Esophagus (tissue), 2 donors: ENCODE results near the gene UQCR10. TPM values are rescaled to one million over a fixed set of nuclear protein-coding genes. Genes with fewer than 3 reads are reported as not detected.

Experiments
- H3K27ac ChIP-seq, 2 donors: one replicate each; pipeline ENCODE4 v1.5.1; 2013; ENCODE audit warnings: low read depth in 2 of 2, mild to moderate bottlenecking in 2 of 2, inconsistent platforms in 1 of 2, low read length in 1 of 2, moderate library complexity in 1 of 2
- H3K27me3 ChIP-seq, 2 donors: one replicate each; pipeline ENCODE4 v1.6.1; 2013; ENCODE audit warnings: low read length in 2 of 2, control low read depth in 1 of 2, mild to moderate bottlenecking in 1 of 2; ENCODE audit not compliant: insufficient read depth in 2 of 2, control insufficient read depth in 1 of 2
- H3K36me3 ChIP-seq, 2 donors: one replicate each; pipeline ENCODE4 v1.6.1; 2013; ENCODE audit warnings: low read length in 1 of 2; ENCODE audit not compliant: control insufficient read depth in 2 of 2, insufficient read depth in 2 of 2
- H3K4me1 ChIP-seq, 2 donors: one replicate each; pipeline ENCODE4 v1.6.1; 2013; ENCODE audit warnings: low read length in 1 of 2; ENCODE audit not compliant: control insufficient read depth in 2 of 2, insufficient read depth in 2 of 2
- H3K4me3 ChIP-seq, 2 donors: one replicate each; pipeline ENCODE4 v1.5.1; 2013; ENCODE audit warnings: low read length in 2 of 2, mild to moderate bottlenecking in 2 of 2, low read depth in 1 of 2, moderate library complexity in 1 of 2
- H3K9me3 ChIP-seq, 2 donors: one replicate each; pipeline ENCODE4 v1.6.1; 2013; ENCODE audit warnings: mild to moderate bottlenecking in 2 of 2, low read depth in 1 of 2, low read length in 1 of 2, moderate library complexity in 1 of 2; ENCODE audit not compliant: control insufficient read depth in 2 of 2, insufficient read depth in 1 of 2
- WGBS, 2 donors: extraction: QIAGEN DNeasy Blood & Tissue Kit; methylation state at CpG; one replicate each; pipeline ENCODE4 v1.1.7; 2013; 5-methylcytosine and 5-hydroxymethylcytosine counted together
- polyA plus RNA-seq, 2 donors: library from polyadenylated mRNA; stranded (reverse); fragments of 200-250 nt; gene quantifications; one replicate each; pipeline ENCODE4 v1.2.3, GENCODE V29; 2013
- donor health status: healthy with polysubstance abuse.
- donor health status: Bipolar disorder and iron deficiency.

UQCR10 gene
- polyA plus RNA-seq, 2 donors: 171 to 204 TPM

- Histone ChIP-seq H3K27me3 (no peaks in the 10 kb centered on the region), H3K27ac (peak overlapping the region in 1 of 2 donors; percentile 67), H3K4me1 (peaks cover 10 to 21% of the 10 kb centered on the region in 2 donors), H3K9me3 (no peaks in the 10 kb centered on the region), H3K36me3 (peaks cover 15 to 53% of the 10 kb centered on the region in 2 donors), H3K4me3 (no peak overlapping the region)
- 83 to 88% methylated on average over 8 of the region's 8 CpGs for WGBS, 2 donors
Measured at GRCh38 chr22:29801796-29802195, 34.6 kb downstream of the UQCR10 start.

GRCh38 chr22:29803190-29803589, 36.0 kb downstream of the UQCR10 start:
- H3K27ac ChIP-seq: no peak overlapping the region
- peaks cover 15 to 53% of the 10 kb centered on the region in 2 donors for H3K36me3 ChIP-seq
- H3K4me3 ChIP-seq: no peak overlapping the region
- H3K4me1 ChIP-seq: peaks cover 6 to 17% of the 10 kb centered on the region in 2 donors
- H3K9me3 ChIP-seq: no peaks in the 10 kb centered on the region
- WGBS, 2 donors: 97 to 98% methylated on average over 2 of the region's 2 CpGs
- no peaks in the 10 kb centered on the region for H3K27me3 ChIP-seq

DNA sequence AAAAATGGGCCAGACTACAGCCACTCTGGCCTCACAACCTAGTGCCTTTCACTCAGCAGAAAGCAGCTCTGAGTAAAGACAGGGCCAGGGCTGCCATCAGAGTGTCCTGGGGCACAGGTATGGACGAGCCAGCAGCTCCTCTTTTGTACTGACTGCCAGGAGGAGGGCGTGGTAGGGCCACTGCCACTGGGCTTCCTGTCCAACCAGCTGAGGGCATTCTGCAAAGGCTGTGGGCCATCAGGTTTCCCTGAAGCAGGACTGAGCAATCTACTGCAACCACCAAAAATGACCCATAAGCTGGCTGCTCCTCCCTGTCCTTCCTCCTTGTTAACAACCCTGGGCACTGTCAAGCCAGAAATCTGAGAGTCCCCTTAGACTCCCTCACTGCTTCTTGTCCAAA, 37.8 kb downstream of the UQCR10 start:
- 76 to 85% methylated on average over 2 of the region's 2 CpGs for WGBS, 2 donors
- no peaks in the 10 kb centered on the region for H3K27me3 ChIP-seq
- peak overlapping the region in 1 of 2 donors; percentile 8 for H3K4me3 ChIP-seq
- peaks cover 0 to 8% of the 10 kb centered on the region in 2 donors for H3K4me1 ChIP-seq
- H3K9me3 ChIP-seq: no peaks in the 10 kb centered on the region
- H3K27ac ChIP-seq: peak overlapping the region; percentile 31 to 56
- peaks cover 10 to 57% of the 10 kb centered on the region in 2 donors for H3K36me3 ChIP-seq

DNA sequence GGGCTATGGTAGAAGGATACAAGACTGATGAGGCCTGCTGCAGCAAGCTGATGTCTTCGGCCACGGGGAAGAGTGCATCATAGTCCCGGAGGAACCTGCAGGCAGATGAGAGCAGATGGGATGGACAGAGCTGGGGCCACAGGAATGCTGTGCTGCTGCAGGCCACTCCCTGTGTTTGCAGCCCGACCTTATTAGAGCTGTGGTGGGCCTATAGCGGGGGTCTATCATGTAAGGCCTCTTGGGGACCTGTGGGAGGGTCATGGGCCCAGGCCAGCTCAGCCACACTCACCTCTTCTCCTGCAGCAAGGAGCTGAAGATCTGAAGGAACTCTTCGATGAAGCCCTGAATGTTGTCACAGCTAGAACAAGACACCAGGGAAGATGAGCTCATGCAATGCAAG, 39.0 kb downstream of the UQCR10 start:
- 87 to 88% methylated on average over 6 of the region's 6 CpGs for WGBS, 2 donors
- H3K27me3 ChIP-seq: no peaks in the 10 kb centered on the region

DNA sequence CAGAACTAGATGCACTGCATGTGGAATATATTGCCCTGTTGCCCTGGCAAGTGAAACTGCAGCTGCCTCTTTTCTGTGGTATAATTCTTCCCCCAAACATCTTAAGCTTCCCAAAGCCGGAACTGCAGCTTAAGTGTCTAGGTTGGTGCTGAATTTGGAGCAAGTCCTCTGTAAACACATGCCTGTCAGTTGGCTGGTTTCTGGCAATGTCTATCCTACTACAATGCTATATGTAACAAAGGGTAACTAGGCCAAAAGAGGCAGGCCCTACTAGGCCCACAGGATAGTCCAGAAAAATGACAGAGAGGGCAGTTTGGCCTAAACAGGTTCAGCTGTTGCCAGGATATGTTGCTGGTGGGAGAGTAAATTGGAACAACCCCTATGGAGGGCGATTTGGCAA, 43.0 kb downstream of the UQCR10 start:
- H3K9me3 ChIP-seq: no peaks in the 10 kb centered on the region
- no peaks in the 10 kb centered on the region for H3K27me3 ChIP-seq
- peak overlapping the region; percentile 0 to 52 for H3K27ac ChIP-seq
- H3K36me3 ChIP-seq: peaks cover 8 to 41% of the 10 kb centered on the region in 2 donors
- peaks cover 0 to 2% of the 10 kb centered on the region in 2 donors for H3K4me1 ChIP-seq
- 64 to 66% methylated on average over 2 of the region's 2 CpGs for WGBS, 2 donors
- H3K4me3 ChIP-seq: no peak overlapping the region

More for the DNA sequence above, 39.0 kb downstream of the UQCR10 start:
- Histone ChIP-seq H3K27ac (no peak overlapping the region), H3K9me3 (no peaks in the 10 kb centered on the region), H3K4me1 (peaks cover 0 to 8% of the 10 kb centered on the region in 2 donors), H3K36me3 (peaks cover 9 to 50% of the 10 kb centered on the region in 2 donors), H3K4me3 (no peak overlapping the region)

DNA sequence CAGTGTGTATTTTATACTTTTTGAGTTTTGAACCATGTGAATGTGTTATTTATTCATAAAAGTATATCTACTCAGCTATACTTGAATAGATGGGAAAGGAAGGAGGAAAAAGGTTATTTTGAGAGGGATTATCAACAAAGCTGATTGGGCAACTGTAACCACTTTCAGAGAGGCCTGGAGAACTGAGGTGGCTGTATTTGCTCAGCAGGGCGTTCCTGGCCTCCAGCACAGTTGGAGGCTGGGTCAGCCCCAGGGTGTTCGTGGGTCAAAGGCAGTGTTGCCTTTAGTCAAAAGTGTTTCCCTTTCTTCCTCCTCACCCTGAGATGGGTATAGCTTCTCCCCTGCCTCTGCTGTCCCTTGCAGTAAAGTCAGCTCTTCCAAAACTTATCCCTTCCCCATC, 44.2 kb downstream of the UQCR10 start:
- no peak overlapping the region for H3K27ac ChIP-seq
- no peaks in the 10 kb centered on the region for H3K9me3 ChIP-seq
- H3K27me3 ChIP-seq: no peaks in the 10 kb centered on the region
- H3K4me3 ChIP-seq: no peak overlapping the region
- 53 to 65% methylated on average over 2 of the region's 2 CpGs for WGBS, 2 donors
- peaks cover 2 to 31% of the 10 kb centered on the region in 2 donors for H3K36me3 ChIP-seq
- no peaks in the 10 kb centered on the region for H3K4me1 ChIP-seq

GRCh38 chr22:29813126-29813525, 46.0 kb downstream of the UQCR10 start:
- Histone ChIP-seq H3K9me3 (no peaks in the 10 kb centered on the region), H3K4me1 (peaks cover 0 to 5% of the 10 kb centered on the region in 2 donors), H3K27me3 (no peaks in the 10 kb centered on the region), H3K27ac (peak overlapping the region; percentile 11 to 33), H3K36me3 (peaks cover 0 to 23% of the 10 kb centered on the region in 2 donors), H3K4me3 (no peak overlapping the region)
- WGBS, 2 donors: 77 to 83% methylated on average over 8 of the region's 8 CpGs

DNA sequence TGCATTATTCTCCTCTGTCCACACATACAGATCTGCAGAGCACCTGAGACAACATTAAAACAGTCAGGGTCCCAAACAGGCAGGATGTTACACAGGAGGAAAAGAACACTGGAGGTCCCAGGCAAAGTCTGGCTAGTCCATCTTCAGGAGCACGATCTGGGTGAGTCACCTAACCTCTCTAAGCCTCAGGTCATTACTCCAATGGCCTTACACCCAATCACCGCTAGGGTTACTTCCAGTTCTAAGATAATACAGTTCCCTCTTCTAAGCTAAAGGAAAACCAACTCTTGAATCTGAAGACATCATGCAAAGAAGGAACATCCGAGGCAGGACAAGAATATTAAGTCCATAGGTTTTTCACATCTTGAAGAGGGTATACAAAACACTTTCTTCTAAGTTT, 46.4 kb downstream of the UQCR10 start:
- Histone ChIP-seq H3K27ac (peak overlapping the region; percentile 40 to 50), H3K36me3 (peaks cover 0 to 19% of the 10 kb centered on the region in 2 donors), H3K4me3 (no peak overlapping the region), H3K9me3 (no peaks in the 10 kb centered on the region), H3K4me1 (peaks cover 0 to 5% of the 10 kb centered on the region in 2 donors), H3K27me3 (no peaks in the 10 kb centered on the region)
- 71 to 76% methylated on average over 3 of the region's 3 CpGs for WGBS, 2 donors

DNA sequence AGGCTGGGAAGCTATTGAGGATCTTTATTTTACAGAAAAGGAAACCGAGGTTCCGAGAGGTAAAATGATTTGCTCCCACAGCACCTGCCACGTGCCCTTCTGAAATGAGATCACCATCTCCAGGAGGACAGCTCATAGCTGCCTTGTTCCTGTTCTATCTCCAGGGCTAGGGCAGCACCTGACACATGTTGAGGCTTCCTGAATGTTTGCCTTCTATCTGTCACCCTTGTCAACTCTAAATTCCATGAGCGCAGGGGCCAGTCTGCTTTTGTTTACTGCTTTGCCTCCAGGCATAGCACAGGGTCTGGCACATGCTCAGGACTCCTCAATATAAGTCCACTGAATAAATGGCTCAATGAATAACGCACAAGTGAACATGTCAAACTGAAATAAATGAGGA, 46.8 kb downstream of the UQCR10 start:
- Histone ChIP-seq H3K4me1 (peaks cover 0 to 5% of the 10 kb centered on the region in 2 donors), H3K27ac (peak overlapping the region; percentile 40 to 50), H3K27me3 (no peaks in the 10 kb centered on the region), H3K9me3 (no peaks in the 10 kb centered on the region), H3K4me3 (no peak overlapping the region), H3K36me3 (peaks cover 0 to 19% of the 10 kb centered on the region in 2 donors)
- 67 to 71% methylated on average over 5 of the region's 5 CpGs for WGBS, 2 donors

DNA sequence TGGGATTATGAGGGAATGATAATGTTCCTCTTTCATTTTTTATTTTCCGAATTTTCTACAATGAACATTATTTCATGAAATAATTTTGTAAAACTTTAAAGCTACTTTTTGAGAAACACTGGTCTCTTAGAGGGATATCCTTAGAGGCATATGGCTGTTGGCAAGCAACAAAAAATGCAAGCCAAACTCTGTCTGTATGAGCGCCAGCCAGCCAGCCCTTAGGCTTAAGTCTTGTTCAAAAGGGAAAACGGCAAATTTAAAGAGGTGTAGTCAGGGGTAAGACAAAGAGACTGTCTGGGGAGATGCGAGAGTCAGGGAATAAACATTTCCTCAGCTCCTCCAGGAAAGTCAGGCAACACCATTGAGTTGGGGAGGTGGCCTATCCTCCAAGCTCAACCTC, 48.4 kb downstream of the UQCR10 start:
- H3K36me3 ChIP-seq: peaks cover 0 to 19% of the 10 kb centered on the region in 2 donors
- no peak overlapping the region for H3K4me3 ChIP-seq
- peak overlapping the region; percentile 80 to 83 for H3K27ac ChIP-seq
- H3K27me3 ChIP-seq: no peaks in the 10 kb centered on the region
- WGBS, 2 donors: 42 to 70% methylated on average over 4 of the region's 4 CpGs
- peaks cover 0 to 5% of the 10 kb centered on the region in 2 donors for H3K4me1 ChIP-seq
- no peaks in the 10 kb centered on the region for H3K9me3 ChIP-seq
